HG03469 (cell line): ENCODE results near the gene DDT.
A peak's percentile ranks its signal among the peaks of the same experiment; 100 is the strongest.
"Not testable (repeated sequence)": the region's sequence is repeated elsewhere in the genome, so short reads cannot be mapped to it uniquely, and the experiment has no call there.

Source experiments
- ATAC-seq: cut with Tn5 transposase; IDR thresholded peaks from one replicate; pipeline ENCODE4 v1.9.1; 2021; ENCODE audit warnings: mild to moderate bottlenecking, moderate library complexity, moderate number of reproducible peaks; ENCODE audit not compliant: unreplicated experiment

The DDT gene

GRCh38 chr22:23989583-23990244, 15.5 kb upstream of the DDT start:
- ATAC-seq: not testable (repeated sequence)

- not testable (repeated sequence) for ATAC-seq
Observed at GRCh38 chr22:23986538-23987178, 12.4 kb upstream of the DDT start.

- not testable (repeated sequence) for ATAC-seq
Observed at GRCh38 chr22:23986089-23986488, 11.8 kb upstream of the DDT start.

GRCh38 chr22:23984430-23984829, 10.2 kb upstream of the DDT start:
- no peak for ATAC-seq

- ATAC-seq: not testable (repeated sequence)
Observed at GRCh38 chr22:23980567-23980966, 6.3 kb upstream of the DDT start.

GRCh38 chr22:23979557-23980240, 5.5 kb upstream of the DDT start, which contains the start of gene GSTT2:
GSTT2 (plus strand) TSS chr22:23980134.
- not testable (repeated sequence) for ATAC-seq

GRCh38 chr22:23977304-23977703, 3.1 kb upstream of the DDT start:
- not testable (repeated sequence) for ATAC-seq

- ATAC-seq: peak; percentile 9
Observed at GRCh38 chr22:23974836-23975352, 653 bp upstream of the DDT start.

- ATAC-seq: not testable (repeated sequence)
Observed at GRCh38 chr22:23971927-23972326, 2.3 kb downstream of the DDT start.

GRCh38 chr22:23970816-23971486, 3.3 kb downstream of the DDT start:
- no peak for ATAC-seq

GRCh38 chr22:23970201-23970641, 4.0 kb downstream of the DDT start:
- no peak for ATAC-seq

- no peak for ATAC-seq
Observed at GRCh38 chr22:23969071-23969470, 5.2 kb downstream of the DDT start.

GRCh38 chr22:23966568-23966967, 7.7 kb downstream of the DDT start, which contains the start of gene DDTL:
DDTL (plus strand) TSS chr22:23966888; CDS start chr22:23966915, 27 bp downstream.
- peak; percentile 83 for ATAC-seq

GRCh38 chr22:23966094-23966493, 8.1 kb downstream of the DDT start:
- ATAC-seq: not testable (repeated sequence)

GRCh38 chr22:23961084-23961771, 13.0 kb downstream of the DDT start, which contains the start of gene GSTT2B:
GSTT2B (minus strand) TSS chr22:23961195; CDS start chr22:23961131, 64 bp downstream.
- ATAC-seq: not testable (repeated sequence)

GRCh38 chr22:23956301-23956900, 17.8 kb downstream of the DDT start:
- ATAC-seq: not testable (repeated sequence)

GRCh38 chr22:23955886-23956285, 18.4 kb downstream of the DDT start:
- ATAC-seq: not testable (repeated sequence)

GRCh38 chr22:23954991-23955305, 19.3 kb downstream of the DDT start:
- not testable (repeated sequence) for ATAC-seq

- not testable (repeated sequence) for ATAC-seq
Observed at GRCh38 chr22:23954193-23954990, 19.8 kb downstream of the DDT start.
